ENCODE measurements around the gene SCUBE1. TPM values are rescaled to one million over a fixed set of nuclear protein-coding genes. Genes with fewer than 3 reads are reported as not detected.

The SCUBE1 gene
- total RNA-seq, 2 experiments from 2014 or later = 0.03 TPM; not detected in 1

- POLR2A ChIA-PET = no interaction called here
- peaks cover 2% of the 10 kb centered on the region for H3K27me3 Mint-ChIP-seq (ENCODE audit: low read depth)
- no peak overlapping the region for H3K27ac Mint-ChIP-seq
- no peaks in the 10 kb centered on the region for H3K9me3 Mint-ChIP-seq (ENCODE audit: insufficient read depth)
- ATAC-seq = no peak
- no peaks in the 10 kb centered on the region for H3K36me3 Mint-ChIP-seq (ENCODE audit: low read depth)
- no peak overlapping the region for H3K4me3 Mint-ChIP-seq
- H3K4me1 Mint-ChIP-seq (ENCODE audit: low read depth) = no peaks in the 10 kb centered on the region
- no peak for DNase-seq
- CTCF ChIA-PET = interaction anchor here (1.2 to 1.4 kb wide), 2 partner anchors 10 to 49 kb away, joined by 3 to 6 read pairs; no protein-coding TSS in a partner anchor
Observed at GRCh38 chr22:43297270-43298061, 45.7 kb downstream of the SCUBE1 start.

GRCh38 chr22:43296276-43296902 lies 46.8 kb downstream of the SCUBE1 start:
- DNase-seq (no peak), ATAC-seq (no peak)
- no peaks in the 10 kb centered on the region for H3K9me3 Mint-ChIP-seq (ENCODE audit: insufficient read depth)
- peaks cover under 1% of the 10 kb centered on the region for H3K27me3 Mint-ChIP-seq (ENCODE audit: low read depth)
- H3K36me3 Mint-ChIP-seq (ENCODE audit: low read depth) = no peaks in the 10 kb centered on the region
- no peak overlapping the region for H3K27ac Mint-ChIP-seq
- CTCF ChIA-PET = interaction anchor here (1.2 to 1.4 kb wide), 2 partner anchors 23 to 50 kb away, joined by 3 to 6 read pairs; no protein-coding TSS in a partner anchor
- no peak overlapping the region for H3K4me3 Mint-ChIP-seq
- POLR2A ChIA-PET = no interaction called here
- no peaks in the 10 kb centered on the region for H3K4me1 Mint-ChIP-seq (ENCODE audit: low read depth)

GRCh38 chr22:43295660-43296059 lies 47.5 kb downstream of the SCUBE1 start:
- CTCF ChIA-PET = interaction anchor here (1.2 kb wide), 1 partner anchor 22 kb away, joined by 3 read pairs; no protein-coding TSS in a partner anchor

GRCh38 chr22:43295173-43295572 lies 48.0 kb downstream of the SCUBE1 start:
- DNase-seq (no peak), ATAC-seq (no peak)
- H3K27me3 Mint-ChIP-seq (ENCODE audit: low read depth) = peaks cover 2% of the 10 kb centered on the region
- H3K27ac Mint-ChIP-seq = no peak overlapping the region
- H3K4me3 Mint-ChIP-seq = no peak overlapping the region
- POLR2A ChIA-PET = interaction anchor here (0.5 kb wide), 1 partner anchor 64 kb away, joined by 4 read pairs; no protein-coding TSS in a partner anchor
- H3K9me3 Mint-ChIP-seq (ENCODE audit: insufficient read depth) = no peaks in the 10 kb centered on the region
- CTCF ChIA-PET = no interaction called here
- H3K4me1 Mint-ChIP-seq (ENCODE audit: low read depth) = no peaks in the 10 kb centered on the region
- no peaks in the 10 kb centered on the region for H3K36me3 Mint-ChIP-seq (ENCODE audit: low read depth)

More at GRCh38 chr22:43295660-43296059, 47.5 kb downstream of the SCUBE1 start:
- Mint-ChIP-seq H3K4me1 (ENCODE audit: low read depth) (no peaks in the 10 kb centered on the region), H3K27ac (no peak overlapping the region), H3K9me3 (ENCODE audit: insufficient read depth) (no peaks in the 10 kb centered on the region), H3K27me3 (ENCODE audit: low read depth) (peaks cover 2% of the 10 kb centered on the region), H3K4me3 (no peak overlapping the region), H3K36me3 (ENCODE audit: low read depth) (no peaks in the 10 kb centered on the region)
- ATAC-seq = no peak
- POLR2A ChIA-PET = no interaction called here
- DNase-seq = no peak

- POLR2A ChIA-PET = no interaction called here
- Mint-ChIP-seq H3K27me3 (ENCODE audit: low read depth) (peaks cover 2% of the 10 kb centered on the region), H3K4me1 (ENCODE audit: low read depth) (peaks cover 10% of the 10 kb centered on the region), H3K27ac (no peak overlapping the region), H3K9me3 (ENCODE audit: insufficient read depth) (no peaks in the 10 kb centered on the region), H3K36me3 (ENCODE audit: low read depth) (no peaks in the 10 kb centered on the region), H3K4me3 (no peak overlapping the region)
- CTCF ChIA-PET = interaction anchor here (1.3 kb wide), 1 partner anchor 15 kb away, joined by 3 read pairs; no protein-coding TSS in a partner anchor
- DNase-seq = no peak
- ATAC-seq = no peak
Observed at GRCh38 chr22:43293655-43294392, 49.3 kb downstream of the SCUBE1 start.

- H3K27me3 Mint-ChIP-seq (ENCODE audit: low read depth) = peaks cover 2% of the 10 kb centered on the region
- CTCF ChIA-PET = interaction anchor here (1.3 kb wide), 1 partner anchor 14 kb away, joined by 3 read pairs; no protein-coding TSS in a partner anchor
- H3K9me3 Mint-ChIP-seq (ENCODE audit: insufficient read depth) = no peaks in the 10 kb centered on the region
- ATAC-seq (no peak), DNase-seq (no peak)
- H3K36me3 Mint-ChIP-seq (ENCODE audit: low read depth) = no peaks in the 10 kb centered on the region
- H3K4me1 Mint-ChIP-seq (ENCODE audit: low read depth) = peaks cover 14% of the 10 kb centered on the region
- no peak overlapping the region for H3K27ac Mint-ChIP-seq
- POLR2A ChIA-PET = no interaction called here
- no peak overlapping the region for H3K4me3 Mint-ChIP-seq
Observed at GRCh38 chr22:43293259-43293654, 49.9 kb downstream of the SCUBE1 start.

- Mint-ChIP-seq H3K4me1 (ENCODE audit: low read depth) (peaks cover 14% of the 10 kb centered on the region), H3K36me3 (ENCODE audit: low read depth) (no peaks in the 10 kb centered on the region), H3K4me3 (no peak overlapping the region), H3K9me3 (ENCODE audit: insufficient read depth) (no peaks in the 10 kb centered on the region), H3K27ac (no peak overlapping the region), H3K27me3 (ENCODE audit: low read depth) (peaks cover 2% of the 10 kb centered on the region)
- no peak for DNase-seq
- CTCF ChIA-PET = no interaction called here
- no peak for ATAC-seq
- POLR2A ChIA-PET = no interaction called here
Observed at GRCh38 chr22:43292630-43293018, 50.5 kb downstream of the SCUBE1 start.

GRCh38 chr22:43291381-43291780 lies 51.8 kb downstream of the SCUBE1 start:
- ChIA-PET CTCF (no interaction called here), POLR2A (no interaction called here)
- peaks cover 2% of the 10 kb centered on the region for H3K27me3 Mint-ChIP-seq (ENCODE audit: low read depth)
- ATAC-seq (no peak), DNase-seq (no peak)
- H3K27ac Mint-ChIP-seq = no peak overlapping the region
- H3K9me3 Mint-ChIP-seq (ENCODE audit: insufficient read depth) = no peaks in the 10 kb centered on the region
- no peaks in the 10 kb centered on the region for H3K36me3 Mint-ChIP-seq (ENCODE audit: low read depth)
- H3K4me3 Mint-ChIP-seq = no peak overlapping the region
- peaks cover 14% of the 10 kb centered on the region for H3K4me1 Mint-ChIP-seq (ENCODE audit: low read depth)

GRCh38 chr22:43289976-43290721 lies 53.0 kb downstream of the SCUBE1 start:
- ChIA-PET CTCF (no interaction called here), POLR2A (no interaction called here)
- no peak for DNase-seq
- no peak overlapping the region for H3K4me3 Mint-ChIP-seq
- no peaks in the 10 kb centered on the region for H3K9me3 Mint-ChIP-seq (ENCODE audit: insufficient read depth)
- ATAC-seq = no peak
- no peaks in the 10 kb centered on the region for H3K36me3 Mint-ChIP-seq (ENCODE audit: low read depth)
- peak overlapping the region; percentile 46 for H3K27ac Mint-ChIP-seq
- H3K4me1 Mint-ChIP-seq (ENCODE audit: low read depth) = peaks cover 14% of the 10 kb centered on the region
- peaks cover 2% of the 10 kb centered on the region for H3K27me3 Mint-ChIP-seq (ENCODE audit: low read depth)

GRCh38 chr22:43289531-43289963 lies 53.6 kb downstream of the SCUBE1 start:
- ATAC-seq (no peak), DNase-seq (no peak)
- H3K4me1 Mint-ChIP-seq (ENCODE audit: low read depth) = peaks cover 14% of the 10 kb centered on the region
- H3K9me3 Mint-ChIP-seq (ENCODE audit: insufficient read depth) = no peaks in the 10 kb centered on the region
- POLR2A ChIA-PET = no interaction called here
- CTCF ChIA-PET = no interaction called here
- H3K27me3 Mint-ChIP-seq (ENCODE audit: low read depth) = peaks cover 2% of the 10 kb centered on the region
- no peaks in the 10 kb centered on the region for H3K36me3 Mint-ChIP-seq (ENCODE audit: low read depth)
- H3K27ac Mint-ChIP-seq = peak overlapping the region; percentile 63
- H3K4me3 Mint-ChIP-seq = no peak overlapping the region

- ATAC-seq = peak; percentile 38
- ChIA-PET CTCF (interaction anchor here (1.1 to 2.7 kb wide), 3 partner anchors 15 to 57 kb away, joined by 4 to 15 read pairs (median 7); no protein-coding TSS in a partner anchor), POLR2A (interaction anchor here (0.8 kb wide), 1 partner anchor 93 kb away, joined by 3 read pairs; no protein-coding TSS in a partner anchor)
- Mint-ChIP-seq H3K4me1 (ENCODE audit: low read depth) (peaks cover 14% of the 10 kb centered on the region), H3K4me3 (no peak overlapping the region), H3K36me3 (ENCODE audit: low read depth) (no peaks in the 10 kb centered on the region), H3K27me3 (ENCODE audit: low read depth) (peaks cover 2% of the 10 kb centered on the region), H3K27ac (peak overlapping the region; percentile 63), H3K9me3 (ENCODE audit: insufficient read depth) (no peaks in the 10 kb centered on the region)
- DNase-seq = no peak
Observed at GRCh38 chr22:43288807-43289420, 54.3 kb downstream of the SCUBE1 start.
